Testis (tissue), 3 donors: ENCODE data around the gene FLT1. TPM values are rescaled to one million over a fixed set of nuclear protein-coding genes. Genes with fewer than 3 reads are reported as not detected.

ENCODE experiments used
- DNase-seq: peaks from one replicate; pipeline ENCODE4 v3.0.0-alpha.2; 2019
- H3K27ac ChIP-seq, 2 donors: fragments of 200-600 bp; sonication (generic); one replicate each; pipeline ENCODE4 v1.5.1; 2019
- H3K27me3 ChIP-seq: fragments of 200-600 bp; sonication (generic); one replicate; pipeline ENCODE4 v1.5.1; 2019
- H3K36me3 ChIP-seq: fragments of 200-600 bp; sonication (generic); one replicate; pipeline ENCODE4 v1.5.1; 2017; ENCODE audit warnings: low read depth; ENCODE audit errors: missing control alignments
- H3K4me1 ChIP-seq: fragments of 200-600 bp; sonication (generic); one replicate; pipeline ENCODE4 v1.5.1; 2019
- H3K4me3 ChIP-seq, 2 donors: fragments of 200-600 bp; sonication (generic); one replicate each; pipeline ENCODE4 v1.5.1; 2017 to 2019
- H3K9me3 ChIP-seq: fragments of 200-600 bp; sonication (generic); one replicate; pipeline ENCODE4 v1.5.1; 2017
- POLR2A ChIP-seq: fragments of 450-650 bp; IDR thresholded peaks from one replicate; pipeline ENCODE4 v1.6.1; 2017; ENCODE audit warnings: antibody characterized with exemption, mild to moderate bottlenecking, moderate library complexity
- WGBS, 2 donors: methylation state at CpG; one replicate each; pipeline ENCODE4 v1.1.5; 2018; 5-methylcytosine and 5-hydroxymethylcytosine counted together
- intact Hi-C: fragments of 100-400 bp; cut with DNase I; formaldehyde crosslinking; loops from one replicate; pipeline ENCODE4 v1.15.1; 2023; ENCODE audit warnings: low total_unique reads
- polyA plus RNA-seq: library from polyadenylated mRNA; stranded (reverse); fragments of 350-450 nt; fragmentation: Illumina TruSeq; extraction: RNeasy Lipid Tissue Mini Kit (QIAGEN cat#74804); gene quantifications from one replicate; pipeline ENCODE4 v1.2.3, GENCODE V29; 2014; ENCODE audit warnings: low read depth, low replicate concordance; ENCODE audit not compliant: insufficient read depth
- total RNA-seq, 2 donors: library from RNA; depleted of rRNA; stranded (reverse); fragments of >200 nt; gene quantifications; one replicate each; pipeline ENCODE4 v1.2.3, GENCODE V29; 2016
- TF ChIP-seq, protein P1 (sequence below), 3 experiments: fragments of 450-650 bp in 2 of 3; fragments of 200-600 bp in 1 of 3; sonication (generic) in 1 of 3; IDR thresholded peaks; one replicate each; pipeline ENCODE4 v1.5.1; 2016 to 2019; ENCODE audit warnings: antibody characterized with exemption in 3 of 3, mild to moderate bottlenecking in 2 of 3, moderate library complexity in 1 of 3

FLT1 gene
- total and polyA plus RNA-seq, 3 donors from 2014 or later, result 26.6 to 48.1 (median 47.4) TPM

DNA sequence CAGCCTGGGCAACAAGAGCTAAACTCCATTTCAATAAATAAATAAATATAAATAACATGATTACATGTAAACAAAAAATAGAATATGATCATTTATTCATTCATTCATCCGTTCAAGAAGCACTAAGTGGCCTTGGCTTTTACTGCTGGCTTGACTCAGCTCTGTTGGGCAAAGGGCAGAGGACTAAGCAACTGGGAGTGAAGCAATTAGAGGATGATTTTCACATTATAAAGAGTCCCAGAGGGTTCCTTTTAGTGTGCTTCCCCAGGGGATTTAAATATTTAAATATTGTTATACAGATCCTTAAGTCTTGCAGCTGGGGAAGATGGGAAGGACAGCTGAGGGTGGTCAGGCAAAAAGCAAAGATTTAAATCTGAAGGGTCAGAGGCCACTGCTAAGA lies 34.9 kb upstream of the FLT1 start:
- Histone ChIP-seq H3K27me3 (no peaks in the 10 kb centered on the region), H3K9me3 (no peaks in the 10 kb centered on the region), H3K36me3 (no peaks in the 10 kb centered on the region), H3K4me1 (no peaks in the 10 kb centered on the region), H3K27ac (no peak overlapping the region), H3K4me3 (no peak overlapping the region)
- intact Hi-C loops, result no loop called here
- WGBS, 2 donors, result 79 to 88% methylated on average over 1 of the region's 1 CpG
- DNase-seq, result no peak
- TF ChIP-seq, protein P1, sequence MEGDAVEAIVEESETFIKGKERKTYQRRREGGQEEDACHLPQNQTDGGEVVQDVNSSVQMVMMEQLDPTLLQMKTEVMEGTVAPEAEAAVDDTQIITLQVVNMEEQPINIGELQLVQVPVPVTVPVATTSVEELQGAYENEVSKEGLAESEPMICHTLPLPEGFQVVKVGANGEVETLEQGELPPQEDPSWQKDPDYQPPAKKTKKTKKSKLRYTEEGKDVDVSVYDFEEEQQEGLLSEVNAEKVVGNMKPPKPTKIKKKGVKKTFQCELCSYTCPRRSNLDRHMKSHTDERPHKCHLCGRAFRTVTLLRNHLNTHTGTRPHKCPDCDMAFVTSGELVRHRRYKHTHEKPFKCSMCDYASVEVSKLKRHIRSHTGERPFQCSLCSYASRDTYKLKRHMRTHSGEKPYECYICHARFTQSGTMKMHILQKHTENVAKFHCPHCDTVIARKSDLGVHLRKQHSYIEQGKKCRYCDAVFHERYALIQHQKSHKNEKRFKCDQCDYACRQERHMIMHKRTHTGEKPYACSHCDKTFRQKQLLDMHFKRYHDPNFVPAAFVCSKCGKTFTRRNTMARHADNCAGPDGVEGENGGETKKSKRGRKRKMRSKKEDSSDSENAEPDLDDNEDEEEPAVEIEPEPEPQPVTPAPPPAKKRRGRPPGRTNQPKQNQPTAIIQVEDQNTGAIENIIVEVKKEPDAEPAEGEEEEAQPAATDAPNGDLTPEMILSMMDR (IDR thresholded peaks at IDR 0.05), result no peak
- TF ChIP-seq POLR2A, result no peak

DNA sequence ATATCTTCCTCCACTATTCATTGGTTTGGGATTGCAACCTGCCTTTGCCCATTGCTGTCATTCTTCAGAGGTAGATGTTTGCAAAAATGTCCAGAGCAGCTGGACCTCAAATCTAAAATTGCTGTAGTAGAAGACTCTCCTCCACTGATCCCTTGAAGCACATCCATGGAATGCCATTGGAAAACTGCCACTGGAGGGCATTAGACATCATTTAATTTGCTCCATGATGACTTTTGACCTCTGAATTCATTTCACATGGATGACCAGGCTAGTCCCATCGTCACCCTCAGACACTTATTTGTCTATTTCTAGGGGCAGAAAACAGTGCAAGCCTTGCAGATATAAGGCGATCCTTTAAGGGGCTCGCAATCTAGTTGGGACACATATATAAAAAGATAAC lies 33.9 kb upstream of the FLT1 start:
- intact Hi-C loops, result no loop called here
- Histone ChIP-seq H3K9me3 (no peaks in the 10 kb centered on the region), H3K4me1 (no peaks in the 10 kb centered on the region), H3K4me3 (no peak overlapping the region), H3K27me3 (no peaks in the 10 kb centered on the region), H3K36me3 (no peaks in the 10 kb centered on the region), H3K27ac (no peak overlapping the region)
- TF ChIP-seq, protein P1 (IDR thresholded peaks at IDR 0.05), result no peak
- no peak for TF ChIP-seq POLR2A
- no peak for DNase-seq
- WGBS, 2 donors, result 81 to 92% methylated on average over 3 of the region's 3 CpGs

DNA sequence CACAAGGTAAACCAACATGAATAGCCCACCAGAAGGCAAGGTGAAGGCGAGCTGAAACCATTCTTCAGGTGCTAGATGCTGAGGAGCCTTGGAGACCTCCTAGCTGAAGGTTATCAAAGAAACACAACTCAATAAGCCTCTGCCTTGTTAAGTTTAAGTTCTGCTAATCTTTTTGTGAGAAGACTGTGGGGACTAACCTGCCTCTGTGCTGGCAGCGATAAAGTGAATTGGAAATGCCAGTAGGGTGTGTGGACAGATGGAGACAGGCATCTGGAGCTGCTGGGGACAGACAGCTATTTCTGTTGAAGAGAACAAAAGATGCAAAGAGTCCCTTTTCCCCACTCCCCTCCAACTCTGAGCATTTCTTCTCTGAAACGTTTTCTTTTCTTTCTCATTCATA lies 33.5 kb upstream of the FLT1 start:
- intact Hi-C loops, result no loop called here
- no peaks in the 10 kb centered on the region for H3K36me3 ChIP-seq
- no peak for DNase-seq
- no peak overlapping the region for H3K27ac ChIP-seq
- no peaks in the 10 kb centered on the region for H3K9me3 ChIP-seq
- TF ChIP-seq POLR2A, result no peak
- TF ChIP-seq, protein P1 (IDR thresholded peaks at IDR 0.05), result no peak
- no peaks in the 10 kb centered on the region for H3K27me3 ChIP-seq
- WGBS, 2 donors, result 72 to 73% methylated on average over 3 of the region's 3 CpGs
- H3K4me1 ChIP-seq, result no peaks in the 10 kb centered on the region
- H3K4me3 ChIP-seq, result no peak overlapping the region

DNA sequence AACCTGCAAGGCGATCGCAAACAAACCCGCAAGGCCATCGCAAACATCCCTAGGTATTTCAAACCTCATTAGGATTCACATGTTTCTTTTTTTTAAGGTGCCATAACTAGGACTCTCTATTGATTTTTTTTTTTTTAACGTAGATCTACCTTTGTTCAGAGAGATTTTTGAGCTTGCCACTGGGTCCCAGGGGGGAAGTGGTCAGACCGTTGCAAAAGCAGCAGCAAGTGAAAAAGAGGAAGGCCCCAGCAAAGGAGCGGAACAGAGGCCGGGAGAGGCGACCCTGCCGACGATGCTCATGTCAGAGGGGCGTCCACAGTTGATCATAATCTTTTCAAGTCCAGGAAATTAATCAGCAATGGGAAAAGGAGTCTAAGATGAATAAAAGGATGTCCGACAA lies 32.7 kb upstream of the FLT1 start:
- Histone ChIP-seq H3K9me3 (no peaks in the 10 kb centered on the region), H3K4me3 (no peak overlapping the region), H3K27me3 (no peaks in the 10 kb centered on the region), H3K27ac (no peak overlapping the region), H3K4me1 (no peaks in the 10 kb centered on the region), H3K36me3 (no peaks in the 10 kb centered on the region)
- intact Hi-C loops, result no loop called here
- no peak for TF ChIP-seq POLR2A
- 79 to 81% methylated on average over 13 of the region's 13 CpGs for WGBS, 2 donors
- no peak for DNase-seq

DNA sequence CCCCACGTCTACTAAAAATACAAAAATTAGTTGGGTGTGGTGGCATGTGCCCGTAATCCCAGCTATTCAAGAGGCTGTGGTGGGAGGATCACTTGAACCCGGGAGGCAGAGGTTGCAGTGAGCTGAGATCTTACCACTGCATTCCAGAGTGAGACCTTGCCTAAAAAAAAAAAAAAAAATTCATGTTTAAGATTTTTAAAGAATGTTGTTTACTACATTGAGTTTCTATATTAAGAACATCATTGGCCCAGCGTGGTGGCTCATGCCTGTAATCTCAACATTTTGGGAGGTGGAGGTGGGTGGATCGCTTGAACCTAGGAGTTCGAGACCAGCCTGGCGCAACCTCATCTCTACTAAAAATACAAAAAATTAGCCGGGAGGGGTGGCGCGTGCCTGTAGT lies 31.9 kb upstream of the FLT1 start:
- TF ChIP-seq, protein P1 (IDR thresholded peaks at IDR 0.05), result no peak
- no peak for TF ChIP-seq POLR2A
- intact Hi-C loops, result no loop called here
- Histone ChIP-seq H3K4me3 (no peak overlapping the region), H3K9me3 (no peaks in the 10 kb centered on the region), H3K4me1 (no peaks in the 10 kb centered on the region), H3K36me3 (no peaks in the 10 kb centered on the region), H3K27ac (no peak overlapping the region), H3K27me3 (no peaks in the 10 kb centered on the region)
- 76 to 82% methylated on average over 10 of the region's 10 CpGs for WGBS, 2 donors
- DNase-seq, result no peak
